ENCODE measurements around the gene SEPTIN6. TPM values are rescaled to one million over a fixed set of nuclear protein-coding genes. Genes with fewer than 3 reads are reported as not detected.
"Not testable (repeated sequence)": the region's sequence is repeated elsewhere in the genome, so short reads cannot be mapped to it uniquely, and the experiment has no call there.

Gene SEPTIN6
- total and polyA plus RNA-seq, 2 experiments from 2014 or later: 21.3 to 31.4 TPM

GRCh38 chrX:119667111-119667878 lies 25.7 kb downstream of the SEPTIN6 start:
- 73% methylated on average over 16 of the region's 16 CpGs for WGBS (ENCODE audit: low lambda C conversion rate, missing lambda C conversion rate)
- no peaks in the 10 kb centered on the region for H3K36me3 ChIP-seq (replicated peaks; ENCODE audit: insufficient read depth, low read depth)
- TF ChIP-seq EZH2 (IDR thresholded peaks at IDR 0.05; ENCODE audit: borderline replicate concordance) (no peak), EZH2phosphoT487 (IDR thresholded peaks at IDR 0.05; ENCODE audit: low read depth, severe bottlenecking, unreplicated experiment) (no peak), CTCF (IDR thresholded peaks at IDR 0.05; ENCODE audit: poor library complexity) (no peak)

GRCh38 chrX:119664877-119665276 lies 28.1 kb downstream of the SEPTIN6 start:
- 84% methylated on average over 9 of the region's 9 CpGs for WGBS (ENCODE audit: low lambda C conversion rate, missing lambda C conversion rate)
- H3K27ac ChIP-seq; DNase-seq (ENCODE audit: low spot score); H3K4me1 ChIP-seq (ENCODE audit: insufficient read depth); H3K4me2 ChIP-seq; H2AFZ ChIP-seq; H3K27me3 ChIP-seq; H3K4me3 ChIP-seq; H3K36me3 ChIP-seq (replicated peaks; ENCODE audit: insufficient read depth, low read depth); H4K20me1 ChIP-seq (ENCODE audit: insufficient read depth, poor library complexity, severe bottlenecking); H3K9me3 ChIP-seq (ENCODE audit: low read depth); H3K9me2 ChIP-seq (replicated peaks; ENCODE audit: insufficient read depth); H3K79me2 ChIP-seq: not testable (repeated sequence)

More at GRCh38 chrX:119667111-119667878, 25.7 kb downstream of the SEPTIN6 start:
- peaks cover 7% of the 10 kb centered on the region for H3K4me1 ChIP-seq (ENCODE audit: insufficient read depth)
- peak overlapping the region; percentile 65 for H3K27ac ChIP-seq
- DNase-seq (ENCODE audit: low spot score): no peak
- no peaks in the 10 kb centered on the region for H4K20me1 ChIP-seq (ENCODE audit: insufficient read depth, poor library complexity, severe bottlenecking)
- no peaks in the 10 kb centered on the region for H3K27me3 ChIP-seq
- no peak overlapping the region for H3K4me2 ChIP-seq
- H3K4me3 ChIP-seq: no peak overlapping the region
- H3K9me3 ChIP-seq (ENCODE audit: low read depth): no peaks in the 10 kb centered on the region
- H3K79me2 ChIP-seq: no peaks in the 10 kb centered on the region
- no peak overlapping the region for H2AFZ ChIP-seq
- H3K9me2 ChIP-seq (replicated peaks; ENCODE audit: insufficient read depth): no peaks in the 10 kb centered on the region

- Histone ChIP-seq H3K4me1 (ENCODE audit: insufficient read depth) (peaks cover under 1% of the 10 kb centered on the region), H4K20me1 (ENCODE audit: insufficient read depth, poor library complexity, severe bottlenecking) (no peaks in the 10 kb centered on the region), H3K4me2 (no peak overlapping the region), H3K27ac (no peak overlapping the region), H3K4me3 (no peak overlapping the region), H3K27me3 (no peaks in the 10 kb centered on the region), H2AFZ (no peak overlapping the region), H3K9me2 (replicated peaks; ENCODE audit: insufficient read depth) (no peaks in the 10 kb centered on the region), H3K9me3 (ENCODE audit: low read depth) (no peaks in the 10 kb centered on the region), H3K36me3 (replicated peaks; ENCODE audit: insufficient read depth, low read depth) (no peaks in the 10 kb centered on the region), H3K79me2 (no peaks in the 10 kb centered on the region)
- WGBS (ENCODE audit: low lambda C conversion rate, missing lambda C conversion rate): 92% methylated on average over 4 of the region's 4 CpGs
- DNase-seq (ENCODE audit: low spot score): no peak
- TF ChIP-seq CTCF (IDR thresholded peaks at IDR 0.05; ENCODE audit: poor library complexity): no peak
- TF ChIP-seq EZH2phosphoT487 (IDR thresholded peaks at IDR 0.05; ENCODE audit: low read depth, severe bottlenecking, unreplicated experiment): no peak
- TF ChIP-seq EZH2 (IDR thresholded peaks at IDR 0.05; ENCODE audit: borderline replicate concordance): no peak
These were observed 31.5 kb downstream of the SEPTIN6 start for GRCh38 chrX:119661486-119661885.

GRCh38 chrX:119659522-119659921 lies 33.4 kb downstream of the SEPTIN6 start:
- H3K4me3 ChIP-seq: no peak overlapping the region
- H3K36me3 ChIP-seq (replicated peaks; ENCODE audit: insufficient read depth, low read depth): no peaks in the 10 kb centered on the region
- H4K20me1 ChIP-seq (ENCODE audit: insufficient read depth, poor library complexity, severe bottlenecking): no peaks in the 10 kb centered on the region
- no peak for DNase-seq (ENCODE audit: low spot score)
- H3K27me3 ChIP-seq: no peaks in the 10 kb centered on the region
- H3K79me2 ChIP-seq: no peaks in the 10 kb centered on the region
- H3K4me2 ChIP-seq: no peak overlapping the region
- TF ChIP-seq CTCF (IDR thresholded peaks at IDR 0.05; ENCODE audit: poor library complexity): no peak
- TF ChIP-seq EZH2 (IDR thresholded peaks at IDR 0.05; ENCODE audit: borderline replicate concordance): no peak
- TF ChIP-seq EZH2phosphoT487 (IDR thresholded peaks at IDR 0.05; ENCODE audit: low read depth, severe bottlenecking, unreplicated experiment): no peak
- H3K27ac ChIP-seq: no peak overlapping the region
- no peaks in the 10 kb centered on the region for H3K9me2 ChIP-seq (replicated peaks; ENCODE audit: insufficient read depth)
- H3K4me1 ChIP-seq (ENCODE audit: insufficient read depth): peaks cover 4% of the 10 kb centered on the region
- no peaks in the 10 kb centered on the region for H3K9me3 ChIP-seq (ENCODE audit: low read depth)
- no peak overlapping the region for H2AFZ ChIP-seq
